GM13977 (cell line): ENCODE measurements around the gene TIMP3.
"Not testable (repeated sequence)": the region's sequence is repeated elsewhere in the genome, so short reads cannot be mapped to it uniquely, and the experiment has no call there.

Experiments
- DNase-seq: peaks from one replicate; pipeline ENCODE4 v3.0.0; 2012; ENCODE audit warnings: low spot score
- in situ Hi-C: fragments of 300-500 bp; cut with MboI; formaldehyde crosslinking; loops from one replicate; pipeline ENCODE4 v1.12.0; 2022; ENCODE audit warnings: low sequenced_read_pairs, low pct_unique_long_range_greater_than_20kb, mixed read lengths, inconsistent platforms; ENCODE audit not compliant: unreplicated experiment
- TF ChIP-seq, protein P1 (sequence below): IDR thresholded peaks from 2 replicates; pipeline ENCODE4 v1.5.1; 2012; ENCODE audit warnings: mild to moderate bottlenecking, control low read depth; ENCODE audit not compliant: insufficient read depth; ENCODE audit errors: extremely low read depth, missing control alignments

TIMP3 gene

DNA sequence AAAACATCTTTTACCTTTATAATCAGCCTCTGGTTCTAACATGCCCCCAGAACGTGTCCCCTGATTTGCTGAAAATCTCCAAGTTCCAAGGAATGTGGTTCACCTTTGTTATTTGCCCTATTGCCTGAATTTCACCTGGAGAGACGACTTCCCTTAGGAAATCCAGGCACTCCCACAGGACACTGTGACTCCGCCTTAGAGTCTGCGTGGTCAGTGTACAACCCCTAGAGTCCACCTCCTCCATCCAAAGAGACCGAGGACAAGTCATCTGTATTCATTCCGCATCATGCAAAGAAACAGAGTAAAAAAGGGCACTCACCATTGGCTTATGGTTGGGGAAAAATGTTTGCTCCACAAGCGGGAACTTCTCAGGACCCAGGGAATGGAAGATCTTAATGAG is 63.1 kb downstream of the TIMP3 start:
- in situ Hi-C loops: no loop called here
- DNase-seq: no peak
- TF ChIP-seq, protein P1, sequence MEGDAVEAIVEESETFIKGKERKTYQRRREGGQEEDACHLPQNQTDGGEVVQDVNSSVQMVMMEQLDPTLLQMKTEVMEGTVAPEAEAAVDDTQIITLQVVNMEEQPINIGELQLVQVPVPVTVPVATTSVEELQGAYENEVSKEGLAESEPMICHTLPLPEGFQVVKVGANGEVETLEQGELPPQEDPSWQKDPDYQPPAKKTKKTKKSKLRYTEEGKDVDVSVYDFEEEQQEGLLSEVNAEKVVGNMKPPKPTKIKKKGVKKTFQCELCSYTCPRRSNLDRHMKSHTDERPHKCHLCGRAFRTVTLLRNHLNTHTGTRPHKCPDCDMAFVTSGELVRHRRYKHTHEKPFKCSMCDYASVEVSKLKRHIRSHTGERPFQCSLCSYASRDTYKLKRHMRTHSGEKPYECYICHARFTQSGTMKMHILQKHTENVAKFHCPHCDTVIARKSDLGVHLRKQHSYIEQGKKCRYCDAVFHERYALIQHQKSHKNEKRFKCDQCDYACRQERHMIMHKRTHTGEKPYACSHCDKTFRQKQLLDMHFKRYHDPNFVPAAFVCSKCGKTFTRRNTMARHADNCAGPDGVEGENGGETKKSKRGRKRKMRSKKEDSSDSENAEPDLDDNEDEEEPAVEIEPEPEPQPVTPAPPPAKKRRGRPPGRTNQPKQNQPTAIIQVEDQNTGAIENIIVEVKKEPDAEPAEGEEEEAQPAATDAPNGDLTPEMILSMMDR: no peak

DNA sequence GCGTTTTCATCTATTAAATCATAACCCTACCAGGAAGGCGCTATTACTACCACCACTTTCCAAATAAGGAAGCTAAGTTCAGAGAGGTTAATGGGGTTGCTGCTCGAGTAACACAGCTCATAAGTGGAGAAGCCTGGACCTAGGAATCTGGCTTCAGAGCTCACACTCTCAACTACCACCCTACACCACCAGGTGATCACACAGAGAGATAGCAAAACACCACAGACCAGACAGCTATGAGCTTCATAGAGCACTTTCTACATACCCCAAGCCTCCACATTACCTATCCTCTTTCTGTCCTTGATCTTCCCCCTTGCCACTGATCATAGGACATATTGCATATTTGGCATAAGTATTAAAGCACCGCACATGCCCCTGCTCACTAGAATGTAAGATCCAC is 65.4 kb downstream of the TIMP3 start:
- in situ Hi-C loops: no loop called here
- TF ChIP-seq, protein P1: no peak
- DNase-seq: no peak

DNA sequence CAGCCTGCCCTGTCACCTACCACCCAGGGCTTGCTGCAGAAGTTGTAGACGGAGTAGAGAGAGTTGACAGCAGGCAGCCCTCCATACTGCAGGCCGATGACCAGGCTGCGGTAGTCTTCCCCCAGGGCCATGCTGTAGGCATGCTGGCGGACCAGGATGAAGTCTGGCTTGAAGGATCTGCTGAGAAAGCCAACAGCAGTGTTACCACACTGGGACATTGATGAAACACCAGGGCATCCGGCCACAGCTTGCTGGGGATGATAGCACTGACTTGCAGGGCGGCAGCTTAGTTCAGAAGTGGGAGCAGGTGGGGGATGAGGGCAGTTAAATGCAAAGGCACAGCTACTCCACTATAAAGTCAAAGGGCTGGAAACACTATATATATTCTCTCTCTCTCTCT is 67.4 kb downstream of the TIMP3 start:
- in situ Hi-C loops: no loop called here
- TF ChIP-seq, protein P1: no peak
- no peak for DNase-seq

DNA sequence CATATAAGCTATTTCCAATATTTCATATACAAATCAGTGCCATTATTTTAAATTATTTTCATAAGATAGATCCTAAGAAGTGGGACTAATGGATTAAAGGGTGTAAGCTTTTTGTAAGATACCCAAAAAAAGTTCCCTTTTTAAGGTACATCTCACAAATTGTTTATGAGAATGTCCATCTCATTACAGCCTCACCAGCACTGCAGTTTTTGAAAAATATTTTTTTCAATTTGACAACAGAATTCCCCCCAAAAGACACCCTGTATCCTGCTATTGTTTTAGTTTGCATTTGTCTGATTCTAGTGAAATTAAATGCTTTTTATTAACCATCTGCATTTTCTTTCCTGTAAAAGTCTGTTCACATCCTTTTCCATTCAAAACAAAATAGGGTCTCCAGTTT is 69.0 kb downstream of the TIMP3 start:
- in situ Hi-C loops: no loop called here
- TF ChIP-seq, protein P1: no peak
- no peak for DNase-seq

DNA sequence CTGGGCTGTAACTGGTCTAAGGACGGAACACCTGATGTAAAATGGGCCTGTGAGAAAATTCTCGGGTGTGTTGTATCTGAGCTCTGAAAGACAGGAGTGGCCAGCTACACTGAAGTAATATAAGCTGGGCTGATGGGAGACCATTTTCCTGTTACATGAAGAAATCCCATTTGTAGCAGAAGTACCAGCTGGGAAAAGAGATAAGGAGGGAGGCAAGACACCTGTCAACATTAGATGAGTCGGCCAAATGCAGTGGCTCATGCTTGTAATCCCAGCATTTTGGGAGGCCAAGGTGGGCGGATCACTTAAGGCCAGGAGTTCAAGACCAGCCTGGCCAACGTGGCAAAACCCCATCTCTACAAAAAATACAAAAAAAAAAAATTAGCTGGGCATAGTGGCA is 72.1 kb downstream of the TIMP3 start:
- in situ Hi-C loops, DNase-seq: not testable (repeated sequence)

DNA sequence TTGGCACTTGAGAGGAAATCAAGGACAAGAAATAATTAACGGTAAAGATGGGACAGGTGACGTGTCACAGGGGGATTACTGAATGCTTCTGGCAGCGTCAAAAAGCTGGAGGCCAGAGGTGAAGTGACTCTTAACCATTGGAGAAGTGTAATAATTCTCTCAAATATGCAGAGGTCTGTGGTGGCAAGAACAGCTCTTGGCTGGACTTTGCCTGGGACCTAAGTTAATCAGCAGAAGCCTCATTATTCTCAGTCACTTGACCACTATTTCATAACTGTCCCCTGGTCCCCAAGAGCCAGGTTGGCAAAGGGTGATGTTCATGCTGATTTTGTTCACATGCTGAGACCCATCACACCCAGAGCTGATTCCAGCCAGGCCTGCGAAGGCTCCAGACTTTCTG is 72.9 kb downstream of the TIMP3 start:
- in situ Hi-C loops: no loop called here
- no peak for DNase-seq
- TF ChIP-seq, protein P1: no peak

DNA sequence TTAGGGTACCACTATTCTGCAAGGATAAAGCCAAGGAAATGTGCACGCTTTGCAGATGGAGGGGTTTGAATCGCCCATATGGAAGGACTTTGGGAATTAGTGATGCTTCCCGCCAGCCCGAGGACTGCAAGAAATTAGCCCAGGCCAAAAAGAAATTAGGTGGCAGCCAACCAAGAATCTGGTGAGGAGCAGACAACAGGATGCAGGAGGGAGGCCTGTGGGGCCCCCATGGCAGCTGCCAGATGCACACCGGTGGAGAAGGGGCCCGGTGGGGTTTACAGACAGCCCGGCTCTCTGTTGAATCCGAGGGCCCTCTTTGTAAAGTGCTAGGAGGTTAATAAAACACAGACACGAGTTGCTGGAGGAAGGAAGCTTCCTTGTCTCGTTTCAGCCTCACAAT is 73.5 kb downstream of the TIMP3 start:
- DNase-seq: no peak
- in situ Hi-C loops: no loop called here
- TF ChIP-seq, protein P1: no peak
